C1 segment of cervical spinal cord (tissue), 14 donors: ENCODE results near the gene FANCF.
"Not testable (repeated sequence)": the region's sequence is repeated elsewhere in the genome, so short reads cannot be mapped to it uniquely, and the experiment has no call there.

Experiments
- DNase-seq, 14 donors: peaks; one replicate each; lab custom pipeline; 2025; lab: John Stamatoyannopoulos, UW

Gene FANCF, protein sequence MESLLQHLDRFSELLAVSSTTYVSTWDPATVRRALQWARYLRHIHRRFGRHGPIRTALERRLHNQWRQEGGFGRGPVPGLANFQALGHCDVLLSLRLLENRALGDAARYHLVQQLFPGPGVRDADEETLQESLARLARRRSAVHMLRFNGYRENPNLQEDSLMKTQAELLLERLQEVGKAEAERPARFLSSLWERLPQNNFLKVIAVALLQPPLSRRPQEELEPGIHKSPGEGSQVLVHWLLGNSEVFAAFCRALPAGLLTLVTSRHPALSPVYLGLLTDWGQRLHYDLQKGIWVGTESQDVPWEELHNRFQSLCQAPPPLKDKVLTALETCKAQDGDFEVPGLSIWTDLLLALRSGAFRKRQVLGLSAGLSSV

DNA sequence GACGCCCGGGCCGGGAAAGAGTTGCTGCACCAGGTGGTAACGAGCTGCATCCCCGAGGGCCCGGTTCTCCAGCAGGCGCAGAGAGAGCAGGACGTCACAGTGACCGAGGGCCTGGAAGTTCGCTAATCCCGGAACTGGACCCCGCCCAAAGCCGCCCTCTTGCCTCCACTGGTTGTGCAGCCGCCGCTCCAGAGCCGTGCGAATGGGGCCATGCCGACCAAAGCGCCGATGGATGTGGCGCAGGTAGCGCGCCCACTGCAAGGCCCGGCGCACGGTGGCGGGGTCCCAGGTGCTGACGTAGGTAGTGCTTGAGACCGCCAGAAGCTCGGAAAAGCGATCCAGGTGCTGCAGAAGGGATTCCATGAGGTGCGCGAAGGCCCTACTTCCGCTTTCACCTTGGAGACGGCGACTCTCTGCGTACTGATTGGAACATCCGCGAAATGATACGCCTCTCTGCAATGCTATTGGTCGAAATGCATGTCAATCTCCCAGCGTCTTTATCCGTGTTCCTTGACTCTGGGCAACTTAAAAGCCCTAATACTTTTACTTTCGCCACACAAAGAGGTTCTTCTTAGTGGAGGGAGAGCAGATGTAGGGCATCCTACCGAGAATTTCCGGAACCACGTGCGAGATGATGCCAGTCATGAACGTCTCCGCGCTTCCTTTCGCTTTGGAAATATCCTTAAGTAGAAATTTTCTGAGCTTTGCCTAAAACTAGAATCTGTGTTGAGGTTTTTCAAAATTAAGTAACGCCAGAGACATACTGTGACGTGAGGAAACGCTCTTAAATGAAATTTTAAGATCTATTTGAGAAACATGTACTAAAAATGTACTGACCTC lies at the start of gene FANCF:
FANCF (minus strand) TSS at position 376 of the 840 bp plus-strand sequence; CDS start at position 363, 13 bp downstream.
- DNase-seq: peak; percentile 54 to 96 (median 89)

DNA sequence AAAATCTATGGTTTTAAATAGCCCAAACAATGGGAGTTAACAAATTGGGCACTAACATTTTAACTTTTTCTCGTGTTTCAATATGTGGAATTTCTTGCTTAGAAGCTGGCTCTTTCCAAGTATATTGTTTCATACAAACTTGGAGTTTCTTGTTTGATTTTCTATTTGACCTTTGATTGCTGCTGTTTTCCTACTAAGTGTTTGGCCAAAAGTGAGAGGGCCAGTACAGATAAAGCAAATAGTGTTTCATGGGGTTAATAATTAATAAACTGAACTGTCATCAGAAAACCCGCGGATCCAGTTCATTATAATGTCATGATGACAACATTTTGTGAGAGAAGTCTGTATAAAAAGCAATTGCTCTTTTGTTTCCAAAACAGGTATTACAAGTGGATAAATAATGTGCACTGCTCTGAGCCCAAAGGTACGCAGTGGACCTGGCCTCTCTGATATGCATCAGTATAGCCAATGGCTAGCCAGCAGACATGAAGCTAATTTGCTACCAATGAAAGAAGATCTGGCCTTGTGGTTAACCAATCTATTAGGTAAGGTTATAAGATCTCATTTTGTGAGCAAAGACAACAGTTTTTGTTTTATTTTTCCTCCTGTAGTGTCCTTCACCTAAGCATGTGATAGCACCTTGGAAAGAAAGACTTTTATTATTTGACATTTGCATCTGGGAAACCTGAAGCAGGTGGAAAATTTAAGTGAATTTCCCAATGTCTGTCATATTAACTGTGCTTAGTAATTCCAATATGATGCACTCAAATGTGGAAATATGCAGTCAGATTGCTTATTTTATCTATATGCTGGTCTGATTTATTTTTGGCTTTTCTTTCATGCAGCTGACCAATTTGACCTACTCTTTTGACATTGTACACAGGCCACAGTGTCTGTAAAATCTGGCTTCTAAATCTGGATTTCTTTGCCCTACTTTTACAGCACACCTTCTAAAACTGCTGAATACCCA lies 49.1 kb upstream of the FANCF start:
- DNase-seq: no peak

DNA sequence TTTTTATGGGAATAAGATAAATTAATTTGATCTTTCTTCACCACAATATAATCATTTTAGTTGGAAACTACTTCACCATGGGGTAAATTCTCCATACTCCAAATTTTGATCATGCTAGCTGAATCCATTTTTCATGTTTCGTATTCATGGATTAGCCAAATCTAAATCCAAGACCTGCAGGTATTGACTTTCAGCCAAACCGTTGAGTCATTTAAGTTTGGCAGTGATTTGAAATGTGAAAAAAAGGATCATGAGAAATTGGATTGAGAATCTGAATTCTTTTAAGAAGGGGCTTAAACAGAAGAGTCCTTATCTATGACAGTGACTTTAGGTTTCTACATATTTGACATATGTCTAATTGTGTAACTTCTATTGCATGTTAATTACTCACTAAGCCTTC lies 46.1 kb upstream of the FANCF start:
- no peak for DNase-seq

DNA sequence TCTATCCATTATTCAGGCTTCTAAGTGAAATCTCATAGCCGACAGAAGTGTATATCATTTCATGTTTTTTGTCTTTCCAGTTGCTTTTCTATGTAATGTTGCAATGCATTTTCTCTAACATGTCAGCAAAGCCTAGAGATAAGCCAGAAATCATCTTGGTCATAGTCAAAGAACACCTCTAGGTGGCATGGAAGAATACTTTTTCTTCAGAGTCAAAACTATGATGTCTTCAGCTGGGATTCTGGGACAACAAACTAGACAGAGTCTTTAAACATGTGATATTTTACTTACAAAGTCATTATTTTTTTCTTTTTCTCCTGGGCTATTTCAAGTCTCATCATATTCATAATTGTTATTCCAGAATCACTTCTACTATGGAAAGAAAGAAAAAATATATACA lies 45.2 kb upstream of the FANCF start:
- DNase-seq: no peak

DNA sequence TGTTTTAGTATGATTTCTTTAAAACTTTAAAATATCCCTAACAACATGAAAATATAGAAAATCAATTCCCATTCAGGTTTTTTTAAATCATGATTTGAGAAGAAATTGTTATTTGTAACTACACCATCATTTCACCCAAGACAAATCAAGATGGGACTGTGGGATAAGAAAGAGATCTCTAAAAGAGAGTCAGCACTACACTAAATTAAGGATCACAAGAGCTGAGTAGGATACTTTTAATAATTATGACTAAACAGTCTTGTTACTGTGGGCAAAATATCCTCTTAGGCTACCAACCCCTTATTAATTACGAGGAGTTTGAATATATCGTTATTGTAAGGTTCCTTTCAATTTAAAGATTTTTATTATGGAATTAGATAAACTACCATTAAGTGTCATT lies 43.7 kb upstream of the FANCF start:
- no peak for DNase-seq

DNA sequence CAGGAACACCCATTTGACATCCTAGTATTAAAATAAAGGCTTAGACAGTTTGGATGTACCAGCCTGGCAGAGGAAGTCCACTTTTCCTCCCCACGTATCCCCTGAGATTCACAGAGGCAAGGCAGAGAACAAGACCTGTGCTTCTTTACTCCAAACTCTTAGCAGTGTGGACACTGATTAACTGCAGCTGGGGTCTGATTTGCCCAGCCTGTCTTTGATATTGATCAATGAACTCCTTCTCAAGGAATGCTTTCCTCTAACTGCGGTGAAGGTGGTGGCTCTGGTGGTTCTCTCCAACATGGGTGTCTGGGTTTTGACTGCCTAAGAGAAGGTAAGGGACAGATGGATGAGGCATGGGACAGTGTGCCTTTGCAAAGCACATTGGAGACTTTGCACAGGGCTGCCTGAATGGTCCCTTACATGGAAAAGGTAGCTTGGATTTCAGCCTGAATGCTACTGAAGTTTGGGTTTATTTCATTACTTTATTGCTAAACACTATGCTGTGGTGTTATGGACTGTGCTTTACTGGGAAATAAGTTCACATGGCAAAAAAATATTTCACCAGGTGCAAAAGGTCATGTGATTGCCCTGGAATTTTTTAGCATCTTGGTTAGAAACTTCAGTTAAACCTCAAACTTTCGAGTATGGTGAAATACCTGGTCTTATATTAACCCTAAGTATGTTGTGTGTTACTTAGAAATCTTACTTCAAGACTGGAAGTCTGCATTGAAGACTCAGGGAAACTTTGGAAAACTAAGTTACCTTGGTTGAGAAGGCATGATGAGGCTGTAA lies 42.6 kb upstream of the FANCF start:
- DNase-seq: no peak

DNA sequence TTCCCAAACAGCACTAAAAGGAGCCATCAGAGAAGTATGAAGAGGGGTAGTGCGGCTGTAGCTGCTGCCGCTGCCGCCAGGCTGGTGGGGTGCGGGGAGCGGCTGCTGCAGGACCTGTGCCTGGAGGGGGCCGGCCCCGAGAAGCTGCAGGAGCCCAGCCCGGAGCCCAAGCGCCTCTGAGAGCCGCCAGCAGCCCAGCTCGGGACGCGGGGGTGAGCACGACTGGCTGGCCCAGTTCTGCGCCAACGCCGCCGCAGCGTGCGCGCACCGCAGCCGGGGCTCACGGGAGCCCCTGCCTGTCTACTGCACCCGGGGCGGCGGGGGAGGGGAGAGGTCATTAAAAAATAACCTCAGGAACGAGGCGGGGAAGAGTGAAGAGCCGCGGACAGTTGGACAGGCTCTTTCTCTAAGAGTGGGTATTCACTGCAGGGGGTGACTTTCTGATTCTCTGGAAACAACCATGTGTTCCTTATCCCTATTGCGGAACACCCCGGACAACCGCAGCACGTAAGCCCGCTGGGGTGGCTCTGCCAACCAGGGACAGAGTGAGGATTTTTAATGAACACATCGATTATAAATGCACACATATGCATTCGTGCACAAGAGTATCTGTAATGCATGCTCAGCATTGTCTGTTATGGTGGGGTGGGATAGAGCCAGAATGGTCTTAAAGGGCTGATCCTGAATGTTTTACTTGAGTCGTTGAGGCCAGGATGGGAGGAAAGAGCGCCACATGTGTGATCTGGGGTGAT lies 41.2 kb upstream of the FANCF start:
- peak in 7 of 14 donors; percentile 4 to 63 (median 33) for DNase-seq

DNA sequence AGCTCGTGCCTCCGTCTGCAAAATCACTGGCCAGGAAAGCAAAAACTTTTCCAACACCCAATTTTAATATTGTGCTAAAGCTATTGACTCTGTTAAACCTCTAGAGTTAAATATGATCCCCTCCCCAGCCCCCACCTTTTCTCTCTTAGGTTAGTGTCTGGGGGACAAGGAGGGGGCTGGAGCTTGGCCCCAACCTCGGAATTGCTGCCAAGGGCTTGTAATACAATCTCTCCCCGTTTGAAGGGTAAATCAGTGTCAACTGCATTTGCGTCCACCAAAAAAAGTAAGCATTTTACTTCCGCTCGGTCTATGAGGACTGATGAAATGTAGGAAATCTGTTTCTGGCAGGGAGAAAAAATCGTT lies 40.7 kb upstream of the FANCF start, which contains the start of gene GAS2:
GAS2 (plus strand) TSS at position 287 of the 363 bp plus-strand sequence. CDS start 8,259 bp downstream, outside the sequence.
- peak in 1 of 14 donors; percentile 28 for DNase-seq

DNA sequence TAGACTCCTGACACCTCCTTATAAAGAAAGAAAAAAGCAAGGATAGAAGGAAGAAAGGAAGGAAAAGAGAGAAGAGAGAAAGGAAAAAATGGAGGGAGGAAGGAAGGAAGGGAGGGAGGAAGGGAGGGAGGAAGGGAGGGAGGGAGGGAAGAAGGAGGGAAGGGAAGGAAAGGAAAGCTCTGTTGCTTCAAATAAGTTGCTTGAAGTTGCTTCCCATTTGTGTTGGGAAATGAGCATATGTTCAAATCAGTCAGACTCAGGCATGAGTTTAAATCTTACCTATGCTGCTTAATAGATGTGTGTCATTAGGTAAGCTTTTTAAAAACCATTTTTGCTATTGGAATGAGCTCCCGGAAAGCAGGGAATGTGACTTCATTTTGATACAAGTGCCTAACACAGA lies 34.2 kb upstream of the FANCF start:
- no peak for DNase-seq

DNA sequence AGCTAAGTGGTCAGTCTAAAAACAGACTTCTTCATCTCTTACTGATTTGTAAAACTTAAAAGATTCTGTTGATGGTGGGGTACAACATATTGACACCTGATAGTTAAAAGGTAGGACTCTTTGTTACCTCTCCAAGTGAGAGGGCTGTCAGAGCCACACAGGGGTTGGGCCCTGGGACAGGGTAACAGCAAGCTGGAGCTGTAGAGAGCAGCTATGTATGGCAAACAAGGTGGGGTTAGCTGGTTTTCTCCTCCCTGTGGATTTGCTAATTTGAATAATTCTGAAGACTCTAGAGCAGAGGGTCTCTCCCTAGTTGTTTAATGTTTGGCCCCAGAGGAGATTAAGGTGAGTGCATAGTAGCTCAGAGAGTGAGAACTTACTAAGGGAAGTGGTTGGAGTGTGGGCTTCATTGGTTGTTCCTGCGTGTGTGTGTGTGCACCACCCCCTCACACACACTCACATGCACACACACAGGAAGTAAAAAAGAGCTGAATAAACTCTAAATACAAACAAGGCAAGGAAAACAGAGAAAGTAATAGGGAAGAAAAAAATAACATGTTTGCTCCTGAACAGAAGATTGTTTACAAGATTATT lies 31.6 kb upstream of the FANCF start:
- no peak for DNase-seq

DNA sequence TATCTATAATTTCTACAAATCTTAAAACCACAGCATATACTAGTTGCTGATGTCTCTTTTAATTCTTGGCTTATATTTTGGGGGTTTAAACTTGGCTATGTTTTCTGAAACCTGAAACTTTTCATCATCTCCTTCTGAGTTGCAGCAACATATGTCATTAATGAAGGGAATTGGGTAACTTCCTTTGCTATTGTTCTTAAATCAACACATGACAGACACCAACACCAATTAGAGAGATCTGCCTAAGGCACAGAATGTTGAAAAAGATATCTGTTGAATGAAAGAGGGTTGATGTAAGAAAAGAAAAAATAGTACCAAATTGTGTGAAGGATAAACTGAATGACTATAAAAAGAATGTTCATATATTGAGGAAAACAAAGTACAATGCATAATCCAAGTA lies 30.5 kb upstream of the FANCF start:
- no peak for DNase-seq

DNA sequence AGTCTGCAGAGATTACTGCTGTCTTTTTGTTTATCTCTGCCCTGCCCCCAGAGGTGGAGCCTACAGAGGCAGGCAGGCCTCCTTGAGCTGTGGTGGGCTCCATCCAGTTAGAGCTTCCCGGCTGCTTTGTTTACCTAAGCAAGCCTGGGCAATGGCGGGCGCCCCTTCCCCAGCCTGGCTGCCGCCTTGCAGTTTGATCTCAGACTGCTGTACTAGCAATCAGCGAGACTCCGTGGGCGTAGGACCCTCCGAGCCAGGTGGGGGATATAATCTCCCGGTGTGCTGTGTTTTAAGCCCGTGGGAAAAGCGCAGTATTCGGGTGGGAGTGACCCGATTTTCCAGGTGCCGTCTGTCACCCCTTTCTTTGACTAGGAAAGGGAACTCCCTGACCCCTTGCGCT lies 26.7 kb upstream of the FANCF start:
- not testable (repeated sequence) for DNase-seq

DNA sequence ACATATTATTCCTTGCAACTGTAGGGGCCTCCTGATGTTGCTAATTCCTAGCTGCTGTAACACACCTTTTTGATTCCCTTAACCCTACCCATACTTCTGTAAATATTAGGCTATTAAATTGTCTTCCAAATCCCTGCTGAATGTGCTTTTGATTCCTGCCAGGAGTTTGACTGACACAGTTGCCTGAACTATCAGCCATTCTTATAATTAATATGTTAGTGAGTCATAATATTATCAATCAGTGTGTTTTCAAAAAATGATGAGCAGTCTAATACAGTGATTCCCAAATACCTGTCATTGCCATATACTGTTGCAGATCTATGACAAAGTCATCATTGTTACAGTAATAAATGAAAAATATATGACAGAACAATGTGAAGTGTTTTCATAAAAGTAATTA lies 15.9 kb upstream of the FANCF start:
- DNase-seq: no peak

DNA sequence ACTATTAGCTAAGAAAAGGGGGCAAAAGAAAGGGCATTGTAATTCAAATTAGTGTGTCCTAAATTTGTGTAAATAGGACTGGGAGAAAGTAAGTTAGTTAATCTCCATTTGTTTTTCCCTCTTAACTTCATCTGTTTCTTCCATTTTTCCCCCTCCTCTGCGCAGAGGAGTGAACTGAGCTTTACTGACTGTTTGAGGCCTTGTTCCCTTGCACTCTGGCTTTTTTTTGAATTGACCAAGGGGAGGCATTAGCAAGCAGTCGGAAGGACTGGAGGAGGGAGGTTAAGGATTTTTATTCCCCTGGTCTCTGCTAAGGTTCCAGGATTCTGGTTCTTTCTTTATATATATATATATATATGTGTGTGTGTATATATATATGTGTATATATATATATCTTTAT lies 15.2 kb upstream of the FANCF start:
- DNase-seq: no peak

DNA sequence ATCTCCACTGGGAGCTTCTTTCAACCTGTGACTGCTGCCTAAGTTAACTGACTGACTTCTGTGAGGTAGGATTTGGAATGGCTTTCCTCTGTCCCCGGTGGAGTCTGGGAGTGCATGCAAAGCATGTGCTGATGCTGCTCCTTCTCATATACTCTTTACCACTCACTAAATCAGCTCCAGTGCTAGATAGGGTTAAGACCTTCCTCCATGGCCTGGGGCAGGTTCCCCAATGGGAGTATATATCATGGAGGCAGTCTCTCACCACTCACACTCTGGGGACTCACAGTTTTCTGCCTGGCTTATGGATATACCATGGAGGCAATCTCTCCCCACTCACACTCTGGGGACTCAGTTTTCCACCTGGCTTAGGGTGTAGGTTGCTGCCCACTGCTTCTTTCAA lies 10.1 kb upstream of the FANCF start:
- no peak for DNase-seq

DNA sequence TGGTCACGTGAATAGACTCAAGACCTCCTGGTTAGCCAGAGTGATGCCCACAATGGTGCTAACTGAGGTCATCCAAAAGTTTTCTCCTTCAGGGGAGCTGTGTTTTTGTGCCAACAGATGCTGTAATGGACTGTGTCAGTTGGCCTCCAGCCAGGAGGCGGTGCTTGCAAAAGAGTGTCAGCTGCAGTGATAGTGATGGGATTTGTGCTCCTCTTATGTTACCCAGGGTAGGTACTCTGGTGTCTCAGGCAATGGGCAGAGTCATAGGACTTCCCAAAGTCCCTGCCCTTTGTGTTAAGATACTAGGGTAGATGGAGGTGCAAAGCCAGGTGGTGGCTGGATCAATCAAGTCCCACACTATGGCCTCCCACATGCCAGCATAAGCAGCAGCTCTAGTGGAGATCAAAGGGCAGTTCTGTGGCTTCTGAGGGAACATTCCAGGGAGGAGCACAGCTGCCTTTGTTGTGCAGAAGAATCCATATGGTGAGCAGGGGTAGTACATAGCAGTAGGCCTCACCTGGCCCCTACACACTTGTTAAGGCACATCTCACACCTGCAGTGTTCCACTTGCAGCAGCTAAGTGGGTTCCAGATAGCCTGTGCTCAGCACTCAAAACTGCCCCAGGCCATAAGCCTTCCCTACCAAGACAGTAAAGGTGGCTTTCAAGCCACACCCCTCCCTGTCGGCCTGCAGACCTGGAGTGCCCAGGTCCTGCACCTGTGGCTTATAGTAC lies 9.4 kb upstream of the FANCF start:
- no peak for DNase-seq

DNA sequence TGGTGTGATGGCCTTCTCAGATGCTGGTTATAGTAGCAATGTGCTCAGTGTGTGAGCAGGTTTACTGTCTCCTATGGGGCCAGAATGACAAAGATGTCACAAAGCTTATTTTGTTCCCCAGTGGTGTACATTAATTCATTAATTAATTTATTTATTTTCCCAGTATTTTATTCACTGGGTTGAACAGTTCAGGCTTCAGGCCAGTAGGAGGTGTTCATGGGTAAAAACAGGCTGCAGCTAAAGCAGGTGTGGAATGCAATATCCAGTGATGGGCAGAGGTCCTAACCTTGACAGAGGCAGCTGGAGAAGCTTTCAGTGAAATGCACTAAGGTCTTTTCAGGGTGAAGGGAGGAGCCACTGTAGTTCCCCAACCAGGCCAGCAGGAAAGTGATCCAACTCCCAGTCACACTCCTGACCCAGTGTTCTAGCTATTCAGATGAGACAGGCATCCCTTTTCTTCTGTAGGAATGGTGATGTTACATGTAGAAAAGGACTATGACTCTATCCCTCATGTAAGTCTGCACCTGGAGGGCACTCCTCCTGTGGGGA lies 7.8 kb upstream of the FANCF start:
- DNase-seq: no peak

DNA sequence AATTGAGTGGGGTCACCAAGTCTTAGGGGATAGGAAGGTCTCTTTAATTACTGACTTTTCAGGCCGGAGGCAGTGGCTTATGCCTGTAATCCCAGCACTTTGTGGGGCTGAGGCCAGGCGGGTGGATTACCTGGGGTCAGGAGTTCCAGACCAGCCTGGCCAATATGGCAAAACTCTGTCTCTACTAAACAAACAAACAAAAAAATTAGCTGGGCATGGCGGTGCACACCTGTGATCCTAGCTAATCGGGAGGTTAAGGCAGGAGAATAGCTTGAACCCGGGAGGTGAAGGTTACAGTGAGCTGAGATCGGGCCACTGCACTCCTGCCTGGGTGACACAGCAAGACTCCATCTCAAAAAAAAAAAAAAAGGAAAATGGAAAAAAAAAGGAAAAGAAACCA lies 1.8 kb upstream of the FANCF start:
- DNase-seq: no peak
